HEK293 (cell line): ENCODE results near the gene MLIP.

Source experiments
- CTCF ChIA-PET: fragments of 350-600 bp; formaldehyde crosslinking; extraction: SDS; loops from one replicate; lab custom pipeline; 2021; ENCODE audit warnings: antibody characterized with exemption; lab: Yijun Ruan, JAX
- POLR2A ChIA-PET: fragments of 300-600 bp; formaldehyde crosslinking; extraction: SDS; loops from one replicate; lab custom pipeline; 2020; ENCODE audit warnings: antibody characterized with exemption, inconsistent platforms; lab: Yijun Ruan, JAX
- H3K27ac ChIP-seq: fragments of 200-500 bp; sonication (Bioruptor generic); 2 replicates; pipeline ENCODE4 v1.5.1; 2014; ENCODE audit warnings: low read depth, low read length, control low read depth, inconsistent platforms; ENCODE audit errors: extremely low read depth
- H3K36me3 ChIP-seq, 2 experiments: fragments of 200-500 bp in 1 of 2; sonication (Bioruptor generic) in 1 of 2; 1 replicate in 1 of 2; 2 replicates in 1 of 2; pipeline ENCODE4 v1.5.1; 2014 to 2017; ENCODE audit warnings: inconsistent platforms in 2 of 2, low read length in 2 of 2; ENCODE audit not compliant: control insufficient read depth in 2 of 2, insufficient read depth in 1 of 2
- H3K4me1 ChIP-seq: fragments of 200-500 bp; sonication (Bioruptor generic); 2 replicates; pipeline ENCODE4 v1.5.1; 2014; ENCODE audit warnings: mild to moderate bottlenecking, low read length, inconsistent platforms; ENCODE audit not compliant: control insufficient read depth, insufficient read depth
- H3K4me3 ChIP-seq: 2 replicates; pipeline ENCODE4 v1.5.1; 2011; ENCODE audit warnings: low read depth, mild to moderate bottlenecking, control low read depth, low read length, moderate library complexity
- H3K9me3 ChIP-seq: fragments of 200-500 bp; sonication (Bioruptor generic); 2 replicates; pipeline ENCODE4 v1.5.1; 2014; ENCODE audit warnings: low read depth, low read length, inconsistent platforms; ENCODE audit not compliant: control insufficient read depth, insufficient read depth
- ATF2 ChIP-seq: fragments of 450-650 bp; formaldehyde crosslinking; IDR thresholded peaks from 2 replicates; pipeline ENCODE4 v1.5.1; 2016; ENCODE audit warnings: missing biosample characterization, missing genetic modification characterization, low read depth
- BCL11B ChIP-seq: fragments of 450-650 bp; formaldehyde crosslinking; IDR thresholded peaks from 2 replicates; pipeline ENCODE4 v1.5.1; 2016; ENCODE audit warnings: low read depth, missing biosample characterization, missing genetic modification characterization
- SP7 ChIP-seq: fragments of 450-650 bp; formaldehyde crosslinking; IDR thresholded peaks from 2 replicates; pipeline ENCODE4 v1.5.1; 2016; ENCODE audit warnings: missing biosample characterization, missing genetic modification characterization
- ZBTB21 ChIP-seq: fragments of 450-650 bp; formaldehyde crosslinking; IDR thresholded peaks from 2 replicates; pipeline ENCODE4 v1.5.1; 2017; ENCODE audit warnings: missing biosample characterization, missing genetic modification characterization
- ZBTB44 ChIP-seq: fragments of 450-650 bp; IDR thresholded peaks from 2 replicates; pipeline ENCODE4 v1.5.1; 2018; ENCODE audit warnings: missing biosample characterization, mild to moderate bottlenecking, missing genetic modification characterization
- ZEB2 ChIP-seq: fragments of 450-650 bp; formaldehyde crosslinking; IDR thresholded peaks from 2 replicates; pipeline ENCODE4 v1.5.1; 2016; ENCODE audit warnings: missing biosample characterization, missing genetic modification characterization
- ZNF214 ChIP-seq: fragments of 450-650 bp; formaldehyde crosslinking; IDR thresholded peaks from 2 replicates; pipeline ENCODE4 v1.5.1; 2017; ENCODE audit warnings: missing biosample characterization, mild to moderate bottlenecking, missing genetic modification characterization, borderline replicate concordance
- ZNF302 ChIP-seq: fragments of 450-650 bp; formaldehyde crosslinking; IDR thresholded peaks from 2 replicates; pipeline ENCODE4 v1.5.1; 2016; ENCODE audit warnings: missing biosample characterization, missing genetic modification characterization, low read depth
- ZNF335 ChIP-seq: fragments of 450-650 bp; formaldehyde crosslinking; conservative IDR thresholded peaks from 2 replicates; pipeline ENCODE4 v1.5.1; 2016; ENCODE audit warnings: missing biosample characterization, missing genetic modification characterization
- ZNF350 ChIP-seq: fragments of 450-650 bp; formaldehyde crosslinking; IDR thresholded peaks from 2 replicates; pipeline ENCODE4 v1.5.0; 2017; ENCODE audit warnings: missing biosample characterization, mild to moderate bottlenecking, missing genetic modification characterization
- ZNF473 ChIP-seq: fragments of 450-650 bp; formaldehyde crosslinking; IDR thresholded peaks from 2 replicates; pipeline ENCODE4 v1.5.1; 2017; ENCODE audit warnings: missing biosample characterization, missing genetic modification characterization
- ZNF521 ChIP-seq: fragments of 450-650 bp; formaldehyde crosslinking; IDR thresholded peaks from 2 replicates; pipeline ENCODE4 v1.5.1; 2017; ENCODE audit warnings: missing biosample characterization, mild to moderate bottlenecking, missing genetic modification characterization
- ZNF561 ChIP-seq: fragments of 450-650 bp; IDR thresholded peaks from 2 replicates; pipeline ENCODE4 v1.5.1; 2018; ENCODE audit warnings: missing biosample characterization, missing genetic modification characterization, borderline replicate concordance
- ZNF596 ChIP-seq: fragments of 450-650 bp; IDR thresholded peaks from 2 replicates; pipeline ENCODE4 v1.5.0; 2018; ENCODE audit warnings: missing biosample characterization, mild to moderate bottlenecking, missing genetic modification characterization, moderate library complexity
- ZNF664 ChIP-seq: fragments of 450-650 bp; formaldehyde crosslinking; IDR thresholded peaks from 2 replicates; pipeline ENCODE4 v1.5.1; 2016; ENCODE audit warnings: missing biosample characterization, missing genetic modification characterization
- ZNF830 ChIP-seq: fragments of 450-650 bp; IDR thresholded peaks from 2 replicates; pipeline ENCODE4 v1.5.0; 2018; ENCODE audit warnings: missing biosample characterization, missing genetic modification characterization, low read depth, mild to moderate bottlenecking, moderate library complexity
- TF ChIP-seq, protein P1 (sequence below): fragments of 450-650 bp; formaldehyde crosslinking; IDR thresholded peaks from 2 replicates; pipeline ENCODE4 v1.5.1; 2016; ENCODE audit warnings: missing biosample characterization, missing genetic modification characterization
- TF ChIP-seq, protein P2 (sequence below): fragments of 450-650 bp; formaldehyde crosslinking; IDR thresholded peaks from 2 replicates; pipeline ENCODE4 v1.5.1; 2016; ENCODE audit warnings: missing biosample characterization, missing genetic modification characterization, borderline replicate concordance

MLIP gene

DNA sequence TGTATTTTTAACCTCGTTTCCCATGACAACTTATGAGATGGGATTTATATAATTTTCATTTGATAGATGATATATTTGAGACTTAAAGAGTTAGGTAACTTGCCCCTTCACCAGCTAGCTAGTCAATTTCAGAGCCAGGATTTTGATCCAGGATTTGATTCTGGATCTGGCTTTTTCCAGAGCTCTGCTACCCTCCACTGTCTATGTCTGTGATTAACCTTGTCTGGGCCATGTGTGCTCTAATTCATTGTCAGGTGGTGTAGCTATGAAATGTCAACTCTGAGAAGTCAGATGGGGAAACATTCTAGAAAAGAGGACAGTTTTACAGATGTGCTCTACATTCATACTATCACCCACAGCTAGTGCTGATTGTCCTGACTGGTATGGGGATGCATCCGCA is 42.5 kb upstream of the MLIP start:
- peaks cover 4% of the 10 kb centered on the region; the same call in 1 of the 2 replicates for H3K4me1 ChIP-seq
- no peak overlapping the region for H3K4me3 ChIP-seq
- TF ChIP-seq ZNF664 (no peak), ZNF596 (tag by site-specific recombination) (no peak), BCL11B (tag by site-specific recombination) (no peak)
- H3K36me3 ChIP-seq, result no peaks in the 10 kb centered on the region
- no peaks in the 10 kb centered on the region for H3K9me3 ChIP-seq
- no peak overlapping the region for H3K27ac ChIP-seq
- ChIA-PET POLR2A (no interaction called here), CTCF (no interaction called here)

DNA sequence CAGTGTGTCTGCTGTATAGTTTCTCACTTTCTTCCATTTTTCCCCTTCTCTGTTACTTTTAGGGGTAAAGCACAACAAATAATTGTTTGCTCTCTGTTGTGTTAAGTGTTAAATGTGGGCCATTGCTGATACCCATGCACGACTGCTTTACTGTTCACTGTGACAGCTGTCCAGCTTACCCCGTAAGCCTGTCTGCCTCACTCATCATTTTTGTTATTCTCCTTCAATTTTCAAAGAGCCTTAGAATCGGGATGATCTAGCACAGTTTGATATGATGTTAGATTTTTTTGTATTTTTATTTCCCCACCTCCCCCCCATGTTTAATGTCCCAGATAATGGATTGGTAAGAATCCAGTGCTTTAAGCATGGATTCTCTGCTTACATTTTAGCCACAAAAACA is 41.2 kb upstream of the MLIP start:
- no peaks in the 10 kb centered on the region for H3K36me3 ChIP-seq
- POLR2A ChIA-PET, result no interaction called here
- peak overlapping the region; percentile 9 for H3K4me3 ChIP-seq
- no peak overlapping the region; the same call in 1 of the 2 replicates for H3K27ac ChIP-seq
- CTCF ChIA-PET, result no interaction called here
- peaks cover 4% of the 10 kb centered on the region; the same call in 1 of the 2 replicates for H3K4me1 ChIP-seq
- TF ChIP-seq ZEB2 (tag by site-specific recombination), result no peak
- no peak for TF ChIP-seq ZNF830
- peak; percentile 65 for TF ChIP-seq ZNF335 (tag by site-specific recombination)
- no peak for TF ChIP-seq ZBTB21 (tag by site-specific recombination)
- TF ChIP-seq ZNF350 (tag by site-specific recombination), result no peak
- no peak for TF ChIP-seq ZBTB44 (tag by site-specific recombination)
- no peak for TF ChIP-seq ZNF214
- TF ChIP-seq, protein P1, sequence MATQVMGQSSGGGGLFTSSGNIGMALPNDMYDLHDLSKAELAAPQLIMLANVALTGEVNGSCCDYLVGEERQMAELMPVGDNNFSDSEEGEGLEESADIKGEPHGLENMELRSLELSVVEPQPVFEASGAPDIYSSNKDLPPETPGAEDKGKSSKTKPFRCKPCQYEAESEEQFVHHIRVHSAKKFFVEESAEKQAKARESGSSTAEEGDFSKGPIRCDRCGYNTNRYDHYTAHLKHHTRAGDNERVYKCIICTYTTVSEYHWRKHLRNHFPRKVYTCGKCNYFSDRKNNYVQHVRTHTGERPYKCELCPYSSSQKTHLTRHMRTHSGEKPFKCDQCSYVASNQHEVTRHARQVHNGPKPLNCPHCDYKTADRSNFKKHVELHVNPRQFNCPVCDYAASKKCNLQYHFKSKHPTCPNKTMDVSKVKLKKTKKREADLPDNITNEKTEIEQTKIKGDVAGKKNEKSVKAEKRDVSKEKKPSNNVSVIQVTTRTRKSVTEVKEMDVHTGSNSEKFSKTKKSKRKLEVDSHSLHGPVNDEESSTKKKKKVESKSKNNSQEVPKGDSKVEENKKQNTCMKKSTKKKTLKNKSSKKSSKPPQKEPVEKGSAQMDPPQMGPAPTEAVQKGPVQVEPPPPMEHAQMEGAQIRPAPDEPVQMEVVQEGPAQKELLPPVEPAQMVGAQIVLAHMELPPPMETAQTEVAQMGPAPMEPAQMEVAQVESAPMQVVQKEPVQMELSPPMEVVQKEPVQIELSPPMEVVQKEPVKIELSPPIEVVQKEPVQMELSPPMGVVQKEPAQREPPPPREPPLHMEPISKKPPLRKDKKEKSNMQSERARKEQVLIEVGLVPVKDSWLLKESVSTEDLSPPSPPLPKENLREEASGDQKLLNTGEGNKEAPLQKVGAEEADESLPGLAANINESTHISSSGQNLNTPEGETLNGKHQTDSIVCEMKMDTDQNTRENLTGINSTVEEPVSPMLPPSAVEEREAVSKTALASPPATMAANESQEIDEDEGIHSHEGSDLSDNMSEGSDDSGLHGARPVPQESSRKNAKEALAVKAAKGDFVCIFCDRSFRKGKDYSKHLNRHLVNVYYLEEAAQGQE (tag by site-specific recombination), result 0 out of 2 replicates have a peak, but pooled peaks have one; percentile 33
- TF ChIP-seq, protein P2, sequence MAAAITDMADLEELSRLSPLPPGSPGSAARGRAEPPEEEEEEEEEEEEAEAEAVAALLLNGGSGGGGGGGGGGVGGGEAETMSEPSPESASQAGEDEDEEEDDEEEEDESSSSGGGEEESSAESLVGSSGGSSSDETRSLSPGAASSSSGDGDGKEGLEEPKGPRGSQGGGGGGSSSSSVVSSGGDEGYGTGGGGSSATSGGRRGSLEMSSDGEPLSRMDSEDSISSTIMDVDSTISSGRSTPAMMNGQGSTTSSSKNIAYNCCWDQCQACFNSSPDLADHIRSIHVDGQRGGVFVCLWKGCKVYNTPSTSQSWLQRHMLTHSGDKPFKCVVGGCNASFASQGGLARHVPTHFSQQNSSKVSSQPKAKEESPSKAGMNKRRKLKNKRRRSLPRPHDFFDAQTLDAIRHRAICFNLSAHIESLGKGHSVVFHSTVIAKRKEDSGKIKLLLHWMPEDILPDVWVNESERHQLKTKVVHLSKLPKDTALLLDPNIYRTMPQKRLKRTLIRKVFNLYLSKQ, result no peak
- TF ChIP-seq ZNF596 (tag by site-specific recombination), result no peak
- H3K9me3 ChIP-seq, result no peaks in the 10 kb centered on the region

GRCh38 chr6:54071821-54072340 is 39.4 kb upstream of the MLIP start:
- Histone ChIP-seq H3K4me3 (no peak overlapping the region), H3K9me3 (no peaks in the 10 kb centered on the region), H3K4me1 (peaks cover 4% of the 10 kb centered on the region; the same call in 1 of the 2 replicates), H3K27ac (no peak overlapping the region), H3K36me3 (no peaks in the 10 kb centered on the region)
- ChIA-PET POLR2A (no interaction called here), CTCF (interaction anchor here (0.5 to 1.4 kb wide), 5 partner anchors 10 to 420 kb away, joined by 3 to 5 read pairs (median 3); no protein-coding TSS in a partner anchor)
- TF ChIP-seq ZNF521 (no peak), ZNF302 (tag by site-specific recombination) (no peak), SP7 (no peak), ZNF335 (tag by site-specific recombination) (peak; percentile 29; the same call in 1 of the 2 replicates), ZNF561 (tag by site-specific recombination) (no peak), ATF2 (tag by site-specific recombination) (no peak), ZNF473 (tag by site-specific recombination) (no peak)
